Breast epithelium (tissue), 4 donors: ENCODE measurements around the gene GLYATL1B. TPM values are rescaled to one million over a fixed set of nuclear protein-coding genes. Genes with fewer than 3 reads are reported as not detected.
A peak's percentile ranks its signal among the peaks of the same experiment; 100 is the strongest.

Experiments used
- DNase-seq, 2 donors: peaks; one replicate each; pipeline ENCODE4 v3.0.0-alpha.2; 2019; ENCODE audit warnings: low spot score in 2 of 2
- H3K27ac ChIP-seq, 2 donors: fragments of 200-600 bp; sonication (generic) in 1 of 2; one replicate each; pipeline ENCODE4 v1.5.1; 2016 to 2019; ENCODE audit warnings: mild to moderate bottlenecking in 1 of 2
- H3K27me3 ChIP-seq, 2 donors: fragments of 200-600 bp; sonication (generic) in 1 of 2; one replicate each; pipeline versions ENCODE4 v1.5.1 to v1.6.0; 2017 to 2019; ENCODE audit warnings: control low read depth in 1 of 2, mild to moderate bottlenecking in 1 of 2
- H3K36me3 ChIP-seq: fragments of 200-600 bp; one replicate; pipeline ENCODE4 v1.5.1; 2019
- H3K4me1 ChIP-seq, 2 donors: fragments of 200-600 bp; sonication (generic); one replicate each; pipeline ENCODE4 v1.5.1; 2016 to 2019; ENCODE audit warnings: control low read depth in 1 of 2
- H3K4me3 ChIP-seq, 3 donors: fragments of 200-600 bp; sonication (generic); 1 replicate in 2 of 3; 2 replicates in 1 of 3; pipeline ENCODE4 v1.5.1; 2016 to 2019; ENCODE audit warnings: mild to moderate bottlenecking in 3 of 3, moderate library complexity in 2 of 3
- H3K9me3 ChIP-seq, 2 donors: fragments of 200-600 bp; sonication (generic) in 1 of 2; one replicate each; pipeline ENCODE4 v1.5.1; 2016 to 2019; ENCODE audit warnings: control low read depth in 1 of 2
- POLR2A ChIP-seq: fragments of 450-650 bp; IDR thresholded peaks from one replicate; pipeline ENCODE4 v1.6.1; 2016; ENCODE audit warnings: antibody characterized with exemption, mild to moderate bottlenecking, moderate library complexity
- POLR2AphosphoS5 ChIP-seq, 3 donors: sonication (generic); formaldehyde crosslinking; IDR thresholded peaks; one replicate each; pipeline ENCODE4 v1.6.1; 2017; ENCODE audit warnings: antibody characterized with exemption in 3 of 3
- intact Hi-C: fragments of 100-400 bp; cut with DNase I; formaldehyde crosslinking; loops from one replicate; pipeline ENCODE4 v1.15.1; 2023; ENCODE audit warnings: low total_unique reads
- total RNA-seq, 3 donors: library from RNA; depleted of rRNA; stranded (reverse); fragments of >200 nt; gene quantifications; one replicate each; pipeline ENCODE4 v1.1.0, GENCODE V29; 2016
- TF ChIP-seq, protein P1 (sequence below), 3 donors: fragments of 450-650 bp; IDR thresholded peaks; one replicate each; pipeline ENCODE4 v1.5.1; 2016 to 2017; ENCODE audit warnings: antibody characterized with exemption in 3 of 3, mild to moderate bottlenecking in 3 of 3, moderate library complexity in 3 of 3

GLYATL1B gene
- total RNA-seq, 3 donors from 2014 or later = not detected

DNA sequence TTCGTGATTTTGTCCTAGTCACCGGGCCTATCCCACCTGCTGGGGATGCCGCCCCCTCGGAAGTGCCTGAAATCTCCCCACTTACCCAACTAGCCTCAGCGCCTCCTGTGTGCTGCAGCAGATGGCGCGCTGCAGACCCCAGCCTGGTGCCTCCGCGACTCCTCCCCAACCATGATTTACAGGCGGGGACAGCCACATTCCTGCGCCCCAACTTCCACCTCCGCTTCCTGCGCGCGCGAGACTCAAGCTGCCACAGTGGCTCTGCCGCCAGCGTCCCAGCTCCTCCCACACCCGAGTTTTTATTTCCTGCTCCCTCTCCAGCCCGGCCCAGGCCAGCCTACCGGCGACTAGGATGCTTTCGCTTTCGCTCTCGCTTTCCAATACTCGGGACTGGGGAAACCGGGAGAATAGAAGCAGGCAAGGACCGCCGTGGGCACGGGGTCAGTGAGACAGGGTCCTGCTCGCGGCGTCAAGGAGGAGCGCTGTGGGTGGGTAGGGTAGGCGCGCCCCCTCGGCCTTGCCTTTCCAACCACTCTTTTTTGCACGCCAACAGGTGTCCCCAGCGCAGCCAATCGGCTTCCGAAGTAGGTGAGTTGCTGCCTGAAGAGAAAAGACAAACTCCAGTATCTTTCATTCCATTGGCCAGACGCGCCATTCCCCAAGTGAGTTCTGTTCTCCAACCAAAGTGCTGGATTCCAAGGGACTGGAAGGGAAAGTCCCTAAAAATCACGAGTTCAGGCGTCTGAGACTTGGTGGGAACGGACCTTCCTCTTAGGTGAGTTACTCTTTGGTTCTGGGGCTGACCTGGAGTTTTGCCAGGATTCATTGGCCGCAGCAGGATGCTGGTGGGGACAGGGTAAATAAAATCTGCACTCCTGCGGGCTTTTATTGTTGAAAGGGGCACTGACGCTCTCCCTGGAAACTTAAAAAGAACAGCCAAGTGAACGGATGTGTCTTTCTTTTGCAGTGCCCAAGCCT is 56.7 kb downstream of the GLYATL1B start, which contains the start of gene FAM111A:
TSS of gene FAM111A (plus strand) at position 327 of the 978 bp plus-strand sequence. CDS start 6,017 bp downstream, outside the sequence.
- no peaks in the 10 kb centered on the region for H3K36me3 ChIP-seq
- H3K9me3 ChIP-seq = no peaks in the 10 kb centered on the region
- TF ChIP-seq, protein P1, sequence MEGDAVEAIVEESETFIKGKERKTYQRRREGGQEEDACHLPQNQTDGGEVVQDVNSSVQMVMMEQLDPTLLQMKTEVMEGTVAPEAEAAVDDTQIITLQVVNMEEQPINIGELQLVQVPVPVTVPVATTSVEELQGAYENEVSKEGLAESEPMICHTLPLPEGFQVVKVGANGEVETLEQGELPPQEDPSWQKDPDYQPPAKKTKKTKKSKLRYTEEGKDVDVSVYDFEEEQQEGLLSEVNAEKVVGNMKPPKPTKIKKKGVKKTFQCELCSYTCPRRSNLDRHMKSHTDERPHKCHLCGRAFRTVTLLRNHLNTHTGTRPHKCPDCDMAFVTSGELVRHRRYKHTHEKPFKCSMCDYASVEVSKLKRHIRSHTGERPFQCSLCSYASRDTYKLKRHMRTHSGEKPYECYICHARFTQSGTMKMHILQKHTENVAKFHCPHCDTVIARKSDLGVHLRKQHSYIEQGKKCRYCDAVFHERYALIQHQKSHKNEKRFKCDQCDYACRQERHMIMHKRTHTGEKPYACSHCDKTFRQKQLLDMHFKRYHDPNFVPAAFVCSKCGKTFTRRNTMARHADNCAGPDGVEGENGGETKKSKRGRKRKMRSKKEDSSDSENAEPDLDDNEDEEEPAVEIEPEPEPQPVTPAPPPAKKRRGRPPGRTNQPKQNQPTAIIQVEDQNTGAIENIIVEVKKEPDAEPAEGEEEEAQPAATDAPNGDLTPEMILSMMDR (IDR thresholded peaks at IDR 0.05) = peak in 2 of 3 donors; percentile 13 to 26
- TF ChIP-seq POLR2AphosphoS5 (IDR thresholded peaks at IDR 0.05) (peak; percentile 42 to 68 (median 45)), POLR2A (no peak)
- H3K27me3 ChIP-seq = no peaks in the 10 kb centered on the region
- DNase-seq = peak; percentile 84 to 87
- peak within 1 kb of the TSS; percentile 65 to 91 (median 89) for H3K4me3 ChIP-seq
- peaks cover 0 to 6% of the 10 kb centered on the region in 2 donors for H3K4me1 ChIP-seq
- peak within 1 kb of the TSS; percentile 88 to 96 for H3K27ac ChIP-seq
- intact Hi-C loops = no loop called here

DNA sequence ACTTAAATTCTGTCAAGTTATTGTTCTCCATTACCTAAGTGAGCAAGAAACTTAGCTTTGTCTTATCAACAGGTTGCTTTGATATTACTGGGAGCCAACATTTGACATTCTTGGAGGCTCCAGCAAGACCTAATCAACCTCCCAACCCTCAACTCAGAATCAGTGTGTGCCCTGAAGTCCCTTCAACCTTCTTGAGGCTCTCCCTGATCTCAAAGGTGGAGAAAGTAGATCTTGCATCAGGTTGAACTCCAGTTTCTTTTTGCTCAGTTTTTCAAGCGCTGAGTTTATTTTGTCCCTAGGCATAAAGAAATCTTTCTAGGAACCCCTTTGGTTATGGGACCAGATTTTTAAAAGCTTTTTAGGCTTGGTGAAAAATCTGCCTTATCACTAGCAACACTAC is 58.0 kb downstream of the GLYATL1B start:
- no peaks in the 10 kb centered on the region for H3K36me3 ChIP-seq
- H3K27me3 ChIP-seq = no peaks in the 10 kb centered on the region
- intact Hi-C loops = no loop called here
- peak overlapping the region; percentile 88 to 96 for H3K27ac ChIP-seq
- no peak for DNase-seq
- no peaks in the 10 kb centered on the region for H3K9me3 ChIP-seq
- TF ChIP-seq POLR2AphosphoS5 (IDR thresholded peaks at IDR 0.05) (no peak), POLR2A (no peak)
- TF ChIP-seq, protein P1 (IDR thresholded peaks at IDR 0.05) = no peak
- peak overlapping the region; percentile 40 to 91 (median 65) for H3K4me3 ChIP-seq
- H3K4me1 ChIP-seq = peaks cover 0 to 6% of the 10 kb centered on the region in 2 donors

Other genes starting within 250 kb of the GLYATL1B start
- 10 to 100 TPM in 1 of 3 donors, 1 to 10 TPM in 2; 1.3 to 38.3 (median 1.8) TPM for gene GLYATL2, start 241.6 kb upstream of the GLYATL1B start, total RNA-seq
- gene GLYATL1, start 146.8 kb upstream of the GLYATL1B start, total RNA-seq = 1 to 10 TPM in 1 of 3 donors, under 1 TPM in 1, not detected in 1; 0.73 to 1.6 TPM
- under 1 TPM; 0.32 to 0.66 (median 0.44) TPM for gene FAM111B, start 20.9 kb downstream of the GLYATL1B start, total RNA-seq
- 10 to 100 TPM; 37.0 to 48.0 (median 44.6) TPM for gene FAM111A, start 56.5 kb downstream of the GLYATL1B start, total RNA-seq
- gene DTX4, start 85.8 kb downstream of the GLYATL1B start, total RNA-seq = 10 to 100 TPM in 2 of 3 donors, 1 to 10 TPM in 1; 7.5 to 22.9 (median 10.8) TPM
- 10 to 100 TPM in 2 of 3 donors, 1 to 10 TPM in 1; 2.6 to 65.4 (median 13.2) TPM for gene MPEG1, start 126.6 kb downstream of the GLYATL1B start, total RNA-seq